Ovary (tissue), 9 donors: ENCODE results near the gene PGPEP1. TPM values are rescaled to one million over a fixed set of nuclear protein-coding genes. Genes with fewer than 3 reads are reported as not detected.
A peak's percentile ranks its signal among the peaks of the same experiment; 100 is the strongest.

Experiments
- DNase-seq, 5 donors: peaks; one replicate each; pipeline ENCODE4 v3.0.0-alpha.2; 2019 to 2020
- H3K27ac ChIP-seq, 2 donors: fragments of 200-600 bp; one replicate each; pipeline versions ENCODE4 v1.5.1 to v1.8.0; 2019 to 2022
- H3K27me3 ChIP-seq: fragments of 200-600 bp; one replicate; pipeline ENCODE4 v1.8.0; 2022
- H3K36me3 ChIP-seq: fragments of 200-600 bp; sonication (generic); one replicate; pipeline ENCODE4 v1.5.1; 2019
- H3K4me1 ChIP-seq: one replicate; pipeline ENCODE4 v1.8.1; 2013; ENCODE audit warnings: mild to moderate bottlenecking, moderate library complexity; ENCODE audit not compliant: insufficient read depth
- H3K4me3 ChIP-seq: fragments of 200-600 bp; sonication (generic); one replicate; pipeline ENCODE4 v1.5.1; 2017
- H3K9me3 ChIP-seq, 2 donors: fragments of 200-600 bp in 1 of 2; sonication (generic) in 1 of 2; one replicate each; pipeline versions ENCODE4 v1.5.1 to v1.8.1; 2013 to 2019; ENCODE audit warnings: mild to moderate bottlenecking in 1 of 2, moderate library complexity in 1 of 2
- CTCF ChIP-seq, 3 donors: fragments of 450-650 bp in 2 of 3; fragments of 200-600 bp in 1 of 3; IDR thresholded peaks; one replicate each; pipeline versions ENCODE4 v1.5.1 to v1.8.0; 2016 to 2022; ENCODE audit warnings: antibody characterized with exemption in 3 of 3, mild to moderate bottlenecking in 1 of 3
- EP300 ChIP-seq: sonication (generic); formaldehyde crosslinking; IDR thresholded peaks from one replicate; pipeline ENCODE4 v1.6.1; 2017; ENCODE audit warnings: antibody characterized with exemption
- POLR2A ChIP-seq: fragments of 450-650 bp; IDR thresholded peaks from one replicate; pipeline ENCODE4 v1.6.1; 2017; ENCODE audit warnings: antibody characterized with exemption, mild to moderate bottlenecking, moderate library complexity
- WGBS, 3 donors: extraction: QIAGEN DNeasy Blood & Tissue Kit in 1 of 3; methylation state at CpG; one replicate each; pipeline versions ENCODE4 v1.1.5 to v1.1.7; 2013 to 2017; 5-methylcytosine and 5-hydroxymethylcytosine counted together
- intact Hi-C, 4 donors: fragments of 100-400 bp; cut with DNase I; formaldehyde crosslinking; loops; one replicate each; pipeline versions ENCODE4 v1.11.0 to v1.15.1; 2022 to 2023
- polyA plus RNA-seq, 2 donors: library from polyadenylated mRNA; stranded (reverse); fragments of 200-250 nt in 1 of 2; fragments of 350-450 nt in 1 of 2; fragmentation: Illumina TruSeq in 1 of 2; extraction: RNeasy Lipid Tissue Mini Kit (QIAGEN cat#74804) in 1 of 2; gene quantifications; one replicate each; pipeline ENCODE4 v1.2.3, GENCODE V29; 2013 to 2014
- total RNA-seq, 7 donors: library from RNA; depleted of rRNA in 2 of 7; stranded (reverse); fragments of >200 nt in 2 of 7; fragmentation: NEBNext Ultra II Directional in 3 of 7; extraction: Animal tissue kit (Norgen Biotek cat#: 25700) in 3 of 7; gene quantifications; one replicate each; pipeline versions ENCODE4 v1.1.0 to v1.2.4, GENCODE V29; 2016 to 2023
- donor health status: DM: no; HTN: no; CAD: no; lungs with moderate emphysema.
- donor health status: DM: no; HTN: no; CAD: no.
- donor health status: Bipolar disorder and iron deficiency.
- donor health status: DM: yes; HTN: yes; CAD: no.
- donor health status: DM: no; HTN: no; CAD: no.
- donor health status: DM: yes; HTN: yes; CAD: no.

PGPEP1 gene
- total and polyA plus RNA-seq, 9 donors: 9.3 to 64.5 (median 40.3) TPM

- 29 to 34% (median 30%) methylated on average over 33 of the region's 33 CpGs for whole genome bisulfite sequencing, 3 donors
- H3K36me3 ChIP-seq: no peaks in the 10 kb centered on the region
- intact Hi-C loops: loop anchor here in 1 of 4 donors (5.0 kb wide), 1 partner anchor 34 kb away; no protein-coding TSS in a partner anchor
- DNase-seq: peak; percentile 47 to 61 (median 49)
- H3K9me3 ChIP-seq: no peaks in the 10 kb centered on the region
- no peak within 1 kb of the TSS for H3K27ac ChIP-seq
- TF ChIP-seq POLR2A: no peak
- TF ChIP-seq EP300: no peak
- no peak for TF ChIP-seq CTCF (IDR thresholded peaks at IDR 0.05)
- H3K27me3 ChIP-seq: no peaks in the 10 kb centered on the region
- peak within 1 kb of the TSS; percentile 1 for H3K4me3 ChIP-seq
- peaks cover 1% of the 10 kb centered on the region for H3K4me1 ChIP-seq
These were observed 45.5 kb downstream of the PGPEP1 start, which contains the start of gene GDF15 for GRCh38 chr19:18385675-18386542. Gene GDF15 (plus strand): TSS chr19:18386158. CDS start chr19:18386190, 32 bp downstream.

- Histone ChIP-seq H3K27me3 (no peaks in the 10 kb centered on the region), H3K4me3 (peak overlapping the region; percentile 1), H3K9me3 (no peaks in the 10 kb centered on the region), H3K4me1 (peaks cover 1% of the 10 kb centered on the region), H3K36me3 (no peaks in the 10 kb centered on the region), H3K27ac (no peak overlapping the region)
- WGBS, 3 donors: 75 to 82% (median 82%) methylated on average over 14 of the region's 14 CpGs
- intact Hi-C loops: loop anchor here in 1 of 4 donors (5.0 kb wide), 1 partner anchor 34 kb away; no protein-coding TSS in a partner anchor
- DNase-seq: no peak
- no peak for TF ChIP-seq EP300
- TF ChIP-seq POLR2A: no peak
- TF ChIP-seq CTCF (IDR thresholded peaks at IDR 0.05): no peak
These were observed 46.3 kb downstream of the PGPEP1 start for GRCh38 chr19:18386543-18387271.

GRCh38 chr19:18388100-18388959 lies 47.9 kb downstream of the PGPEP1 start:
- Histone ChIP-seq H3K27ac (no peak overlapping the region), H3K27me3 (no peaks in the 10 kb centered on the region), H3K4me1 (peaks cover 5% of the 10 kb centered on the region), H3K36me3 (no peaks in the 10 kb centered on the region), H3K4me3 (peak overlapping the region; percentile 17), H3K9me3 (no peaks in the 10 kb centered on the region)
- WGBS, 3 donors: 6 to 11% (median 7%) methylated on average over 70 to 86 of the region's 86 CpGs
- peak; percentile 97 to 99 (median 98) for TF ChIP-seq CTCF (IDR thresholded peaks at IDR 0.05)
- no peak for TF ChIP-seq EP300
- DNase-seq: peak; percentile 69 to 87 (median 80)
- intact Hi-C loops: loop anchor here in 1 of 4 donors (5.0 kb wide), 1 partner anchor 36 kb away; no protein-coding TSS in a partner anchor
